GM23248 (cell line): ENCODE results near the gene TTBK2.

Source experiments
- EZH2 ChIP-seq: fragments of 200-600 bp; sonication (generic); IDR thresholded peaks from 2 replicates; pipeline ENCODE4 v1.6.1; 2018; ENCODE audit warnings: antibody characterized with exemption, mild to moderate bottlenecking; ENCODE audit not compliant: insufficient read depth, poor library complexity, severe bottlenecking
- EZH2phosphoT487 ChIP-seq: fragments of 200-600 bp; sonication (generic); IDR thresholded peaks from 2 replicates; pipeline ENCODE4 v1.6.1; 2018; ENCODE audit warnings: antibody characterized with exemption, moderate library complexity, mild to moderate bottlenecking, low read depth; ENCODE audit not compliant: insufficient read depth

GRCh38 chr15:42691770-42692169 is 228.8 kb downstream of the TTBK2 start:
- TF ChIP-seq EZH2 (no peak), EZH2phosphoT487 (no peak)
